Parathyroid adenoma (tissue), 2 donors: ENCODE data around the gene RAD54L.
"Not testable (repeated sequence)": the region's sequence is repeated elsewhere in the genome, so short reads cannot be mapped to it uniquely, and the experiment has no call there.

Experiments
- H2AFZ ChIP-seq: fragments of 300-600 bp; sonication (generic); one replicate; pipeline ENCODE4 v1.7.0; 2017; ENCODE audit warnings: antibody characterized with exemption, mild to moderate bottlenecking
- H3K27ac ChIP-seq: fragments of 300-600 bp; sonication (generic); one replicate; pipeline ENCODE4 v1.7.0; 2017
- H3K27me3 ChIP-seq: fragments of 300-600 bp; sonication (generic); one replicate; pipeline ENCODE4 v1.7.0; 2017; ENCODE audit warnings: low read length; ENCODE audit not compliant: control insufficient read depth, insufficient read depth
- H3K36me3 ChIP-seq: fragments of 300-600 bp; sonication (generic); one replicate; pipeline ENCODE4 v1.7.0; 2017; ENCODE audit warnings: low read length; ENCODE audit not compliant: control insufficient read depth, insufficient read depth
- H3K4me1 ChIP-seq: fragments of 300-600 bp; sonication (generic); one replicate; pipeline ENCODE4 v1.7.0; 2017; ENCODE audit warnings: control low read depth
- H3K4me2 ChIP-seq: fragments of 300-600 bp; sonication (generic); one replicate; pipeline ENCODE4 v1.7.0; 2017; ENCODE audit warnings: low read length
- H3K4me3 ChIP-seq: fragments of 300-600 bp; sonication (generic); one replicate; pipeline ENCODE4 v1.7.0; 2017; ENCODE audit warnings: low read depth, low read length
- H3K79me2 ChIP-seq: fragments of 300-600 bp; sonication (generic); one replicate; pipeline ENCODE4 v1.7.0; 2017; ENCODE audit warnings: control low read depth
- H3K9ac ChIP-seq: fragments of 300-600 bp; sonication (generic); one replicate; pipeline ENCODE4 v1.7.0; 2017; ENCODE audit warnings: mild to moderate bottlenecking
- H3K9me3 ChIP-seq: fragments of 300-600 bp; sonication (generic); one replicate; pipeline ENCODE4 v1.7.0; 2017; ENCODE audit warnings: low read length; ENCODE audit not compliant: control insufficient read depth
- CTCF ChIP-seq: fragments of 300-600 bp; sonication (generic); IDR thresholded peaks from one replicate; pipeline ENCODE4 v1.7.0; 2017; ENCODE audit warnings: antibody characterized with exemption, mild to moderate bottlenecking
- donor health status: primary hyperparathyroidism.

RAD54L gene

GRCh38 chr1:46317323-46317722, 69.8 kb downstream of the RAD54L start:
- H3K4me1 ChIP-seq, result no peaks in the 10 kb centered on the region
- no peaks in the 10 kb centered on the region for H3K36me3 ChIP-seq
- no peaks in the 10 kb centered on the region for H3K27me3 ChIP-seq
- no peaks in the 10 kb centered on the region for H3K79me2 ChIP-seq
- no peak overlapping the region for H3K4me2 ChIP-seq
- no peak overlapping the region for H3K4me3 ChIP-seq
- no peaks in the 10 kb centered on the region for H3K9me3 ChIP-seq
- H3K27ac ChIP-seq, result no peak overlapping the region
- TF ChIP-seq CTCF, result no peak
- H2AFZ ChIP-seq, result no peak overlapping the region
- H3K9ac ChIP-seq, result no peak overlapping the region

- H3K4me2 ChIP-seq, H3K4me3 ChIP-seq, H3K9ac ChIP-seq, H3K27ac ChIP-seq, H2AFZ ChIP-seq, H3K36me3 ChIP-seq, H3K79me2 ChIP-seq, H3K9me3 ChIP-seq, H3K27me3 ChIP-seq, H3K4me1 ChIP-seq: not testable (repeated sequence)
Measured at GRCh38 chr1:46319301-46319700, 71.7 kb downstream of the RAD54L start.

GRCh38 chr1:46319960-46320914, 72.7 kb downstream of the RAD54L start:
- not testable (repeated sequence) for H3K9ac ChIP-seq, H2AFZ ChIP-seq, H3K4me1 ChIP-seq, H3K9me3 ChIP-seq, H3K27ac ChIP-seq, H3K36me3 ChIP-seq, H3K4me3 ChIP-seq, H3K79me2 ChIP-seq, H3K4me2 ChIP-seq, H3K27me3 ChIP-seq

GRCh38 chr1:46322191-46322590, 74.6 kb downstream of the RAD54L start:
- H3K9me3 ChIP-seq, H3K4me1 ChIP-seq, H3K4me2 ChIP-seq, H3K4me3 ChIP-seq, H3K9ac ChIP-seq, H3K27me3 ChIP-seq, H3K27ac ChIP-seq, H3K36me3 ChIP-seq, H2AFZ ChIP-seq, H3K79me2 ChIP-seq: not testable (repeated sequence)

- H3K27ac ChIP-seq, H3K27me3 ChIP-seq, H2AFZ ChIP-seq, H3K9ac ChIP-seq, H3K4me2 ChIP-seq, H3K4me1 ChIP-seq, H3K36me3 ChIP-seq, H3K9me3 ChIP-seq, H3K79me2 ChIP-seq, H3K4me3 ChIP-seq: not testable (repeated sequence)
Measured at GRCh38 chr1:46325285-46326076, 77.9 kb downstream of the RAD54L start.
